ENCODE measurements around the gene ZCCHC8. TPM values are rescaled to one million over a fixed set of nuclear protein-coding genes. Genes with fewer than 3 reads are reported as not detected.

ZCCHC8 gene
- total and polyA plus RNA-seq, 2 of the 8 experiments (the other 6 are each of a cell fraction or from before 2014, with no cell fraction given), result 13.8 to 28.9 TPM

GRCh38 chr12:122526683-122527477 is 26.1 kb upstream of the ZCCHC8 start, which contains the start of the genes KNTC1 and RSRC2 (continued):
- peak; percentile 93 for TF ChIP-seq E2F6 (IDR thresholded peaks at IDR 0.05)
- no peak for TF ChIP-seq RXRA (IDR thresholded peaks at IDR 0.05; ENCODE audit: insufficient read depth, low read depth, low read length)
- TF ChIP-seq ATF2 (IDR thresholded peaks at IDR 0.05; ENCODE audit: low read length), result 0 out of 2 replicates have a peak, but pooled peaks have one; percentile 55
- no peak for TF ChIP-seq JUN (IDR thresholded peaks at IDR 0.05; ENCODE audit: low read depth, low read length)
- peak; percentile 21; the same call in 1 of the 2 replicates for TF ChIP-seq SP2 (IDR thresholded peaks at IDR 0.05; ENCODE audit: low read length)
- TF ChIP-seq CEBPB (IDR thresholded peaks at IDR 0.05; ENCODE audit: low read depth, low read length), result peak; percentile 67
- no peak for TF ChIP-seq POU5F1 (IDR thresholded peaks at IDR 0.05; ENCODE audit: low read depth, low read length)
- TF ChIP-seq CREB1 (IDR thresholded peaks at IDR 0.05), result peak; percentile 40
- TF ChIP-seq KDM5A (IDR thresholded peaks at IDR 0.05; ENCODE audit: low read length), result peak; percentile 60; the same call in 1 of the 2 replicates

Measured in H1 (cell line).